Measurements from ENCODE around the gene GP1BB.

The GP1BB gene

GRCh38 chr22:19741053-19741452 lies 17.7 kb downstream of the GP1BB start:
- DNase-seq (ENCODE audit: low spot score): no peak
- TF ChIP-seq, protein P1, sequence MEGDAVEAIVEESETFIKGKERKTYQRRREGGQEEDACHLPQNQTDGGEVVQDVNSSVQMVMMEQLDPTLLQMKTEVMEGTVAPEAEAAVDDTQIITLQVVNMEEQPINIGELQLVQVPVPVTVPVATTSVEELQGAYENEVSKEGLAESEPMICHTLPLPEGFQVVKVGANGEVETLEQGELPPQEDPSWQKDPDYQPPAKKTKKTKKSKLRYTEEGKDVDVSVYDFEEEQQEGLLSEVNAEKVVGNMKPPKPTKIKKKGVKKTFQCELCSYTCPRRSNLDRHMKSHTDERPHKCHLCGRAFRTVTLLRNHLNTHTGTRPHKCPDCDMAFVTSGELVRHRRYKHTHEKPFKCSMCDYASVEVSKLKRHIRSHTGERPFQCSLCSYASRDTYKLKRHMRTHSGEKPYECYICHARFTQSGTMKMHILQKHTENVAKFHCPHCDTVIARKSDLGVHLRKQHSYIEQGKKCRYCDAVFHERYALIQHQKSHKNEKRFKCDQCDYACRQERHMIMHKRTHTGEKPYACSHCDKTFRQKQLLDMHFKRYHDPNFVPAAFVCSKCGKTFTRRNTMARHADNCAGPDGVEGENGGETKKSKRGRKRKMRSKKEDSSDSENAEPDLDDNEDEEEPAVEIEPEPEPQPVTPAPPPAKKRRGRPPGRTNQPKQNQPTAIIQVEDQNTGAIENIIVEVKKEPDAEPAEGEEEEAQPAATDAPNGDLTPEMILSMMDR (IDR thresholded peaks at IDR 0.05): no peak
- H3K27ac ChIP-seq: no peak overlapping the region
- no peak overlapping the region for H3K4me3 ChIP-seq

GRCh38 chr22:19742160-19743066 lies 19.1 kb downstream of the GP1BB start:
- no peak for DNase-seq (ENCODE audit: low spot score)
- no peak overlapping the region for H3K4me3 ChIP-seq
- TF ChIP-seq, protein P1 (IDR thresholded peaks at IDR 0.05): no peak
- no peak overlapping the region for H3K27ac ChIP-seq

GRCh38 chr22:19743081-19743480 lies 19.7 kb downstream of the GP1BB start:
- no peak overlapping the region for H3K27ac ChIP-seq
- no peak for DNase-seq (ENCODE audit: low spot score)
- no peak overlapping the region for H3K4me3 ChIP-seq
- TF ChIP-seq, protein P1 (IDR thresholded peaks at IDR 0.05): no peak

GRCh38 chr22:19743651-19744050 lies 20.3 kb downstream of the GP1BB start:
- TF ChIP-seq, protein P1 (IDR thresholded peaks at IDR 0.05): no peak
- no peak for DNase-seq (ENCODE audit: low spot score)
- Histone ChIP-seq H3K4me3 (no peak overlapping the region), H3K27ac (no peak overlapping the region)

DNA sequence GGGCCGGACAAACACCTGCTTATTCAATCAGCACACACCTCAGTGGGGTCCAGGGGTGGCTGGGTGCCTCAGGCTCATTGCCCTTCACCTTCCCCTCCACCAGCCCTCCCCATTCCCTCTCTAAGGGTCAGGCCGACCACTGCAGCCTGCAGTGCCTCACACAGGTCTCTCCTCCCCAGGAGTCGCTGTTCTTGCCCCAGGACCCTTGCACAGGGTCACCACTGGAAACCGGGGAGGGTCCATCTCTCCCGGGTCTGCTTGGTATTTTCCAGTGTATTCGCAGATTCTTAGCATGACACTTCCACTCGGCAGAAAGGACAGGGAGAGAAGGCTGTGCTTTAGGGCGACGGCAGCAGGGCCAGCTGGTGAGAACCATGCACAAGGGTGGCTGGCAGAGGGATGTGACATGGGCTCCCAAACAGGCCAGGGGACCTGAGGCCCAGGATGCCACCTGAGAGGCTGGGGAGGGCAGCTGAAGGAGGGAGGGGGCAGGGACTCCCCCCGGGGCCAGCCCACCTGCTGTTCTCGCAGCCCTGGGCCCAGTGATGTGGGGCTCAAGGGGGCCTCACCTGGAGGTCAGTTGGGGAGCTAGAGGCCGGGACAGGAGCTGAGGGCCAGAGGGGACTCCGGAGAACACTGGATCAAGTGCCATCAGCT lies 21.1 kb downstream of the GP1BB start:
- Histone ChIP-seq H3K27ac (no peak overlapping the region), H3K4me3 (no peak overlapping the region)
- DNase-seq (ENCODE audit: low spot score): no peak
- TF ChIP-seq, protein P1 (IDR thresholded peaks at IDR 0.05): no peak

DNA sequence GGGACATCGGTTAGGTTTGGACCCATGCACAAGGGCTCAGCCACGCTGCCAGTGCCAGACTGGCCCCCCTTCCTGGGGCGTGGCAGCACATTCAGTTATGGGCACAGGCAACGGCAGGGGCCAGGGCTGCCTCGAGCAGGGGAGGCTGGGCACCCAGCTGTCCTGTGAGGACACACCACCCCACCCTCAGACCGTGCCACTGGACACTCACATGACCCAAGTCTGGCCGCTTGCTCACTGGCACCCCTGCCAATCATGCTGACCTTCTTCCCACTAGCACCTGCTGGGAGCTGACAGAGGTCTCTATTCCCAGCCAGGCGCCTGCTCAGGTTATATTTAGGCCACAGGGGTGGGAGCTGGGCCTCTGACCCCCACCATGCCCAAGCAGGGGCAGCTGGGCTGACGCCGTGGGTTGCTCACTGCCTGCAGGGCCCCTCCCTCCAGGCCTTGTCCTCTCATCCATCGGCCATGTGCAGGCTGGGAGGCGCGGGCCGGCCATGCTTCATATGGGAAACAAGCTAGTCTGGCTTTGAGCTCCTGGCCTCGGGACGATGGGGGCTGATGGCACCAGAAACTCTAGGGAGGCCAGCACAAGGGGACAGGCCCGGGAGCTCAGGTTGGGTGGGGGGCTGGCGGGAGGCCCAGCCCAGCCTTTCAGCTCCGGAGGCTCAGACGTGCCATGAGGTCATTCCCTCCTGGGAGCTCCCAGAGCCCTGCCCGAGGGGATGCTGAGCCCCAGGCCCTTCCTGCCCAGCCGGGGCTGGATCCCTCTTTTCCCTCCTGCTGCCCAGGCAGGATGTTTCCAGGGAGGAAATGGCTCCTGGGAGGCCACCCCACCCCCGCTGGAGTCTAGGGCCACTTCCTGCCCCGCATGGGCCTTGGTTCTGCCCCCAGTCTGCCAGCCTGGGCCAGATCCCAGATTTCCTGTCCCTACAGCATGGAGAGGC lies 22.1 kb downstream of the GP1BB start:
- H3K27ac ChIP-seq: no peak overlapping the region
- no peak for DNase-seq (ENCODE audit: low spot score)
- no peak overlapping the region for H3K4me3 ChIP-seq
- TF ChIP-seq, protein P1 (IDR thresholded peaks at IDR 0.05): no peak
